Left cardiac atrium (tissue), 4 donors: ENCODE data around the gene MYG1. TPM values are rescaled to one million over a fixed set of nuclear protein-coding genes. Genes with fewer than 3 reads are reported as not detected.

Experiments used
- ATAC-seq, 2 donors: fragments of 200-7000 bp; cut with Tn5 transposase; one replicate each; pipeline ENCODE4 v1.9.1; 2020; ENCODE audit warnings: mild to moderate bottlenecking in 2 of 2, moderate library complexity in 2 of 2
- DNase-seq: peaks from one replicate; pipeline ENCODE4 v3.0.0-alpha.2; 2020
- intact Hi-C, 2 donors: fragments of 100-400 bp; cut with DNase I; formaldehyde crosslinking; loops; one replicate each; pipeline versions ENCODE4 v1.14.1 to v1.15.1; 2022 to 2023
- total RNA-seq, 2 donors: library from RNA; stranded (reverse); fragmentation: NEBNext Ultra II Directional; extraction: Animal tissue kit (Norgen Biotek cat#: 25700); gene quantifications; one replicate each; pipeline ENCODE4 v1.2.1, GENCODE V29; 2021
- donor health status: DM: no; HTN: yes; CAD: no.
- donor health status: DM: no; HTN: yes; CAD: no; lungs with severe emphysema.
- donor health status: DM: yes; HTN: yes; CAD: no.
- donor health status: Dilated cardiomyopathy.

The MYG1 gene
- total RNA-seq, 2 donors from 2014 or later = 35.0 to 37.0 TPM

DNA sequence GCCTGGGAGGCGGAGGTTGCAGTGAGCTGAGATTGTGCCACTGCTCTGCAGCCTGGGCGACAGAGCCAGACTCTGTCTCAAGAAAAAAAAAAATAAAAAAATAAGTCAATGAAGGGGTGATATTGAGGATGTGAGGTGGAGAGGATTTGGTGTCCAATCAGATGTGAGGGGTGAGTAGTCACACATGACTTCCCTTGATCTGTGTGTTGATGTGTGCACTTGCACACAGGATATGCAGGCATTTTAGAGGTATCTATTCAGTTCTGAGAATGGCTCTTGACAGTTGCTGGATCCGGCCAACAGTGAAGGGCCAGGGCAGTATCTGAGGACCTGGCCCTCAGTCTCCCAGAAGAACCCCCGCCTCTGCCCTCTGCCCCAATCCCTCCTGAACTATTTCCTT, 44.5 kb downstream of the MYG1 start:
- ATAC-seq = no peak
- intact Hi-C loops = loop anchor here in 1 of 2 donors (2.0 kb wide), 1 partner anchor 17 kb away; no protein-coding TSS in a partner anchor

DNA sequence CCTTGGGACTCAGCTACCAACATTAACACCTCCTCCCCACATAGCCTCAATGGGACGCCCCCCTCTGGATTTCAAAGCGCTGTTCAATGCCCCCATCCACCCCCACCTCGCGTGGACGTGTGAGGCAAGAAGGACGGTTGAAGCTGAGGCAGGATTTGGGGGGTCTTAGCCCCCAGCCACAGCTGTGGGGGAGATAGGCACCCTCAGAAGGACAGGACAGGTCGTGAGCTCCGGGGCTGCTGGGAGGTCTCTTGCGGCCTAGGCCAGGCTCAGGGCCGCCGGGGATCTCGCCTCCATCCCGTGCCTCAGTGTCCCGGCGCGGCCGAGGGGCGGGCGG, 45.0 kb downstream of the MYG1 start:
- ATAC-seq (no peak), DNase-seq (no peak)
- intact Hi-C loops = loop anchor here in 1 of 2 donors (2.0 kb wide), 1 partner anchor 18 kb away; no protein-coding TSS in a partner anchor

More for the DNA sequence above, 44.5 kb downstream of the MYG1 start:
- DNase-seq = no peak

- DNase-seq (peak; percentile 80), ATAC-seq (peak; percentile 93 to 94)
- intact Hi-C loops = loop anchor here in 1 of 2 donors (2.0 kb wide), 1 partner anchor 18 kb away; no protein-coding TSS in a partner anchor
Observed at GRCh38 chr12:53344824-53345485, 45.5 kb downstream of the MYG1 start.

DNA sequence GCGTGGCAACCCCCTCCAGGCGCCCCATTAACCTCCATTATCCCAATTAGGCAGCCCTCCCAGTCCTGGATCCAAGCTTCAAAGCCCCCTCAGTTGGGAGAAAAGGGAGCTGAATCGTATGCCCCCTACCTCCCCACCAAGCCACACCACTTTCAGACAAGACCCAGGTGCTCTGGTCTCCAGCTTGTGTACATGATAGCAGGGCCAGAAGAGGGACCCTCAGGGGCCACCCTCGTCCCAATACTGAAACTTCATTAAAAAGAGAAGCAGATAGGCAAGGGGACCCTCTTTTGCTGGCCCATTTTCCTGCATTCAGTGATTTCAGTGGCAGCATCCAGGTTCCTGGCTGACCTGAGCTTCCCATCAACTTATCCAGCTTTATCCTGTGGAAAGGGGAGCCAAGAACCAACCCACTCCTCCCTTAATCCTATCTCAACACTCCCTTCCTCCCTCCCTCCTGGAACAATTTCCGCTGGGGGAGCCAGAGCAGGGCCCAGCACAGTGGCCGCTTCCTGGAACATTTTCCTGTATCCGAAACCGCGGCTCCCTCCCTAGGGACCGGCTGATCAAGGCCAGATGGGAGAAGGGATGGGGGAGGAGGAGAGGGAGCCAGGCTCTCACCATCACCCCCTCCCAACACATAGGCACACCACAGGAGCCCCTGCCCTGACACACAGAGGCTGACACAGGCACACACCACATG, 46.1 kb downstream of the MYG1 start:
- peak; percentile 66 for DNase-seq
- intact Hi-C loops = loop anchor here in 1 of 2 donors (2.0 kb wide), 1 partner anchor 19 kb away; no protein-coding TSS in a partner anchor
- peak; percentile 36 to 45 for ATAC-seq

DNA sequence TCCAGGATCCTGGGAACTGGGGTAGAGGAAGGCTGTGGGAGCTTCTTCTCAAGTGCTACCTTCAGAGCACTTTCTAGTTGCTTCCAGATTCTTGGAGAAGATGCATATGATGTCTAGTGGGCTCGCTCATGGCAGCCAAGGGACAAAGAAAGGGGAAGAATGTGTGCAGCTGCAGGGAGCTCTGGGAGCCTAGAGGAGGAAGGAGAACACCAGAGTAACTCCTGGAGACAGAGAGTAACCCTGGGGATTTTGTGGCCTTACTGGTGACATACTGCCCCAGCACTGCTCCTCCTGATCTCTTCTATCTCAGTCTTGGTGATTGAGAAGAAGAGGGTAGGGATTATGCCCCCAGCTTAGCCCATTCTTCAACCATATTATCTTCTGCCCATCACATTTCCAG, 47.0 kb downstream of the MYG1 start:
- no peak for DNase-seq
- ATAC-seq = no peak
- intact Hi-C loops = no loop called here

DNA sequence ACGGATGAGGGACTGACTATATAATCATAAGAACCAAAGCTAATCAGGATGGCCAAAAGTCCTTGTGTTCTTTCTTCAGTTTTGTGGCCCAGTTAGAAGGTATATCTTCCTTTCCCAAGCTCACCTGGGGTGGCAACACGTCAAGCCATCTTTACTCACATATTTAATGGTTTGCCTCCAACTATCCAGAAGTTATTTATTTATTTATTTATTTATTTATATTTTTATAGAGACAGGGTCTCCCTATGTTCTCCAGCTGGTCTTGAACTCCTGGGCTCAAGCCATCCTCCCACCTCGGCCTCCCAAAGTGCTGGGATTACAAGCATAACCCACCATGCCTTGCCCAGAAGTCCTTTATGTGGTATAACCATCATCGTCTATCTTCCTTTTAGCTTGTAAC, 48.4 kb downstream of the MYG1 start:
- DNase-seq (no peak), ATAC-seq (no peak)
- intact Hi-C loops = no loop called here

DNA sequence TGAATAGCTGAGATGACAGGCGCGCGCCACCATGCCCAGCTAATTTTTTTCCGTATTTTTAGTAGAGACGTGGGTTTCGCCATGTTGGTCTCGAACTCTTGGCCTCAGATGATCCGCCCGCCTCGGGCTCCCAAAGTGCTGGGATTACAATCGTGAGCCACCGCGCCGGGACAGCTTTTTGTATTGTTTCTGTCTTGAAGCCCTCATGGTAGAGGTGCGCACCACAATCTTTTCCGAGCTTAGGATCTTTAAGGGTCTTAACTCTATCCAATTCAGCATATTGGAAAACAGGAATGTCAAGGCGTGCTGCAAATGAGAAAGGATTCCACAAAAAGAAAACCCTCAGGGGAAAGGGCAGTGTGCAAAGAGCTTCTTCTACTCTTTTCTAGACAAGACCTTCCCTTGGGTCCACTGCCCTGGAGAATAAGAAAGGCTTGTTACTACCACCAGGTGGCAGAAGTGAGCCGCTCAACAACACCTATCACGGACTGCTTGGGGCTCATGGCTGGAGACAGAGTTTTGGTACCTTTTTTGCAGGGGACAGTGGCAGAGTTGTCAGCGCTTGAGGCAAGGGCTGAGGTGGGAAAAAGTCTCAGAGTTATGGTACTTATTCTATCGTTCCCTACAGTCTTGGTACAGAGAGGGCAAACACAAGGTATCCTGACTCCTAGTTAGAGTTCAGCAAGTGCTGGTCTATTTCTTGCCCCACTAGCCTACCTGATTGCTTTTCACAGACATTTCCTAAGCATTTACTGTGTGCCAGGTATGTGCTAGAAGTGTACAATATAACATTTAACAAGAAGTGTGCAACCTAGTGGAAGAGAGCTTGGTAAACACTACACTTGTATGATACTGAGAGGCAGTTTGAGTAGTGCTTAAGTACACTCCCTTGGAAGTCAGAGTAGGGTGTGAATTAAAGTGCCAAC, 53.1 kb downstream of the MYG1 start:
- ATAC-seq (peak; percentile 97 to 98), DNase-seq (peak; percentile 79)
- intact Hi-C loops = loop anchor here (2.0 to 5.0 kb wide), 3 partner anchors 68 to 155 kb away; partner anchors contain the start of genes NPFF (in 2 of the 2) and AMHR2 (in 1 of the 2)

GRCh38 chr12:53353257-53353655, 53.8 kb downstream of the MYG1 start:
- ATAC-seq (no peak), DNase-seq (no peak)
- intact Hi-C loops = loop anchor here (2.0 to 5.0 kb wide), 3 partner anchors 68 to 154 kb away; partner anchors contain the start of genes NPFF (in 2 of the 2) and AMHR2 (in 1 of the 2)

- intact Hi-C loops = no loop called here
- ATAC-seq = no peak
Observed at GRCh38 chr12:53355121-53355520, 55.6 kb downstream of the MYG1 start.

More at GRCh38 chr12:53355121-53355520, 55.6 kb downstream of the MYG1 start:
- no peak for DNase-seq

Other genes starting within 250 kb of the MYG1 start
- gene TNS2, start 249.6 kb upstream of the MYG1 start, total RNA-seq = 100 to 1,000 TPM; 108 to 122 TPM
- 10 to 100 TPM; 34.3 to 51.3 TPM for gene SPRYD3, start 220.3 kb upstream of the MYG1 start, total RNA-seq
- 100 to 1,000 TPM; 134 to 139 TPM for gene IGFBP6, start 202.0 kb upstream of the MYG1 start, total RNA-seq
- not detected for gene SOAT2, start 196.2 kb upstream of the MYG1 start, total RNA-seq
- 10 to 100 TPM; 19.0 to 20.0 TPM for gene ZNF740, start 119.0 kb upstream of the MYG1 start, total RNA-seq
- gene CSAD, start 118.8 kb upstream of the MYG1 start, total RNA-seq = 10 to 100 TPM; 16.8 to 19.7 TPM
- 1 to 10 TPM in 1 of 2 donors, under 1 TPM in 1; 0.81 to 2.1 TPM for gene ITGB7, start 92.4 kb upstream of the MYG1 start, total RNA-seq
- 10 to 100 TPM; 13.5 to 24.1 TPM for gene RARG, start 67.5 kb upstream of the MYG1 start, total RNA-seq
- 1 to 10 TPM in 1 of 2 donors, under 1 TPM in 1; 0.58 to 1.3 TPM for gene ESPL1, start 31.4 kb upstream of the MYG1 start, total RNA-seq
- gene PFDN5, start 4.2 kb upstream of the MYG1 start, total RNA-seq = 100 to 1,000 TPM; 345 to 377 TPM
- gene AAAS, start 21.9 kb downstream of the MYG1 start, total RNA-seq = 10 to 100 TPM; 35.7 to 40.3 TPM
- not detected for gene SP7, start 36.7 kb downstream of the MYG1 start, total RNA-seq
- gene SP1, start 80.5 kb downstream of the MYG1 start, total RNA-seq = 10 to 100 TPM; 31.3 to 33.4 TPM
- gene AMHR2, start 124.2 kb downstream of the MYG1 start, total RNA-seq = under 1 TPM in 1 of 2 donors, not detected in 1; 0.34 TPM
- gene PRR13, start 142.0 kb downstream of the MYG1 start, total RNA-seq = 10 to 100 TPM; 73.5 to 90.2 TPM
- 100 to 1,000 TPM; 504 to 545 TPM for gene PCBP2, start 152.4 kb downstream of the MYG1 start, total RNA-seq
- 1 to 10 TPM; 9.1 to 9.7 TPM for gene MAP3K12, start 199.8 kb downstream of the MYG1 start, total RNA-seq
- gene TARBP2, start 201.6 kb downstream of the MYG1 start, total RNA-seq = 10 to 100 TPM; 12.5 to 15.3 TPM
- not detected for gene NPFF, start 207.8 kb downstream of the MYG1 start, total RNA-seq